SK-N-SH treated with all-trans-retinoic acid at 6 μM for 48 hours (cell line): ENCODE measurements around the gene USP7.
"Not testable (repeated sequence)": the region's sequence is repeated elsewhere in the genome, so short reads cannot be mapped to it uniquely, and the experiment has no call there.

Experiments
- ARNTL ChIP-seq: fragments of 450-650 bp; formaldehyde crosslinking; IDR thresholded peaks from 2 replicates; pipeline ENCODE4 v1.5.0; 2020; ENCODE audit warnings: low read depth, mild to moderate bottlenecking, moderate library complexity, borderline replicate concordance
- CREB5 ChIP-seq: fragments of 250-450 bp; sonication (Bioruptor Pico); IDR thresholded peaks from 2 replicates; pipeline ENCODE4 v1.5.1; 2020; ENCODE audit warnings: low read depth, mild to moderate bottlenecking, moderate library complexity
- CSRNP3 ChIP-seq: fragments of 250-450 bp; sonication (Bioruptor Pico); IDR thresholded peaks from 2 replicates; pipeline ENCODE4 v1.5.1; 2021; ENCODE audit warnings: mild to moderate bottlenecking, moderate library complexity
- ESRRG ChIP-seq: fragments of 250-450 bp; sonication (Bioruptor Pico); IDR thresholded peaks from 2 replicates; pipeline ENCODE4 v1.6.1; 2021; ENCODE audit warnings: mild to moderate bottlenecking
- PATZ1 ChIP-seq: fragments of 250-450 bp; sonication (Bioruptor Pico); IDR thresholded peaks from 2 replicates; pipeline ENCODE4 v1.8.0; 2020; ENCODE audit warnings: mild to moderate bottlenecking, moderate library complexity, borderline replicate concordance
- POU6F1 ChIP-seq: fragments of 250-450 bp; sonication (Bioruptor Pico); IDR thresholded peaks from 2 replicates; pipeline ENCODE4 v1.8.0; 2021; ENCODE audit warnings: low read depth, mild to moderate bottlenecking, moderate library complexity, borderline replicate concordance
- PPARA ChIP-seq: fragments of 250-450 bp; sonication (Bioruptor Pico); IDR thresholded peaks from 2 replicates; pipeline ENCODE4 v1.5.0; 2020; ENCODE audit warnings: mild to moderate bottlenecking, borderline replicate concordance
- ZC3H10 ChIP-seq: fragments of 250-450 bp; sonication (Bioruptor Pico); IDR thresholded peaks from 2 replicates; pipeline ENCODE4 v1.5.1; 2021; ENCODE audit warnings: mild to moderate bottlenecking, moderate library complexity

- TF ChIP-seq POU6F1; PPARA (CRISPR knock-in tag); ARNTL; ZC3H10; PATZ1; CSRNP3 (CRISPR knock-in tag); CREB5; ESRRG: not testable (repeated sequence)
These were observed 93.8 kb downstream of the USP7 start for GRCh38 chr16:8869988-8870241.
